ENCODE measurements around the gene P2RY6.
A peak's percentile ranks its signal among the peaks of the same experiment; 100 is the strongest.
"Not testable (repeated sequence)": the region's sequence is repeated elsewhere in the genome, so short reads cannot be mapped to it uniquely, and the experiment has no call there.

P2RY6 gene

GRCh38 chr11:73271936-73272679, at the start of gene P2RY6:
TSS of gene P2RY6 (plus strand) at chr11:73272338. CDS start at chr11:73296519, 24,181 bp downstream.
- DNase-seq = peak; percentile 8 to 57

- peak in 1 of 2 donors; percentile 11 for DNase-seq
These were observed 48.0 kb upstream of the P2RY6 start for GRCh38 chr11:73223998-73224730.

GRCh38 chr11:73225001-73225686, 47.0 kb upstream of the P2RY6 start:
- no peak for DNase-seq

- DNase-seq = no peak
These were observed 46.3 kb upstream of the P2RY6 start for GRCh38 chr11:73225851-73226250.

GRCh38 chr11:73226297-73227006, 45.7 kb upstream of the P2RY6 start:
- DNase-seq = no peak

- DNase-seq = no peak
These were observed 44.4 kb upstream of the P2RY6 start for GRCh38 chr11:73227571-73228211.

- DNase-seq = no peak
These were observed 43.6 kb upstream of the P2RY6 start for GRCh38 chr11:73228268-73229134.

- DNase-seq = no peak
These were observed 42.7 kb upstream of the P2RY6 start for GRCh38 chr11:73229321-73229895.

- DNase-seq = no peak
These were observed 42.0 kb upstream of the P2RY6 start for GRCh38 chr11:73229896-73230875.

- DNase-seq = no peak
These were observed 41.2 kb upstream of the P2RY6 start for GRCh38 chr11:73230931-73231330.

GRCh38 chr11:73232487-73232886, 39.7 kb upstream of the P2RY6 start:
- DNase-seq = not testable (repeated sequence)

GRCh38 chr11:73233211-73233610, 38.9 kb upstream of the P2RY6 start:
- DNase-seq = no peak

- DNase-seq = no peak
These were observed 38.3 kb upstream of the P2RY6 start for GRCh38 chr11:73233692-73234470.

GRCh38 chr11:73234471-73235181, 37.5 kb upstream of the P2RY6 start:
- DNase-seq = no peak

- no peak for DNase-seq
These were observed 36.8 kb upstream of the P2RY6 start for GRCh38 chr11:73235236-73235786.

- DNase-seq = no peak
These were observed 35.9 kb upstream of the P2RY6 start for GRCh38 chr11:73236205-73236765.

- DNase-seq = peak; percentile 13 to 49
These were observed 35.3 kb upstream of the P2RY6 start for GRCh38 chr11:73236854-73237253.

Measured in CD4-positive, alpha-beta T cell treated with Interleukin-4 for 1 hour (primary cell).